GM18867 (cell line): ENCODE data around the gene TMEM63C.
"Not testable (repeated sequence)": the region's sequence is repeated elsewhere in the genome, so short reads cannot be mapped to it uniquely, and the experiment has no call there.

Source experiments
- ATAC-seq: cut with Tn5 transposase; IDR thresholded peaks from one replicate; pipeline ENCODE4 v1.9.1; 2021; ENCODE audit warnings: mild to moderate bottlenecking, moderate library complexity; ENCODE audit not compliant: unreplicated experiment

TMEM63C gene

DNA sequence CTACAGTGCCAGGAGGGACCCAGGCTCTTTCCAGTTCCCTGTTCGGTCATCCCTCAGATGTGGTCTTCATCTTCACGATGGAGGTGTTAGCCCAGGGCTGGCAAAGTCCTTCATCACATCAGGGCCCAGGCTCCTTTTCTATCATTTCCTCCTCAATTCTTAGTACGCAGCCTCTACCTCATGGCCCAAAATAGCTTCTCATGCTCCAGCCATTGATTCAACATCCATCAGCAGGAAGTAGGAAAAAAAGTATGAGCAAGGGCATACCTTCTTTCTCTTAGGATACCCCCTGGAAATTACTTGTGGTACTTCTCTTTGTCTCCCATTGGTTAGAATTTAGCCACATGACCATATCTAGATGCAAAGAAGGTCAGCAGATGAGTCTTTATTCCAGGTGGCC, 27.8 kb upstream of the TMEM63C start:
- ATAC-seq = no peak

GRCh38 chr14:77154421-77154820, 27.2 kb upstream of the TMEM63C start:
- ATAC-seq = no peak

DNA sequence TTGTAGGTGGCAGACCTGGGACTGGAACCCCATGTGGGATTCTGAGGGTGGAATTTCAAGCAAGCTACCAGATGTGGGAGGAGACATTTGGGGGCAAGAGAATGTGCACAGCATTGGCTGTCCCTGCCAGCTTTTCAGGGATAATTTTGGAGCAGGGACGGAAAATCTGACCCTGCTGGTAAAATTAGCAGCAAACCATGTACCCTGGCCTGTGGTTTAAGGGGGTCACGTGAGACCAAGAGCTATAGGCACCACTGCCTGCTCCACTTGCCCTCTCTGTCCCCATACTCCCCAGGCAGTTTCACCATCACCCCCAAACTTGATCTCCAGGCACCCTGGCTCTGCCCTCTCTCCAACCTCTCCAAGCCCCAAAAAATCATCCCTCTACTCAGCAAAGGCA, 26.5 kb upstream of the TMEM63C start:
- no peak for ATAC-seq

DNA sequence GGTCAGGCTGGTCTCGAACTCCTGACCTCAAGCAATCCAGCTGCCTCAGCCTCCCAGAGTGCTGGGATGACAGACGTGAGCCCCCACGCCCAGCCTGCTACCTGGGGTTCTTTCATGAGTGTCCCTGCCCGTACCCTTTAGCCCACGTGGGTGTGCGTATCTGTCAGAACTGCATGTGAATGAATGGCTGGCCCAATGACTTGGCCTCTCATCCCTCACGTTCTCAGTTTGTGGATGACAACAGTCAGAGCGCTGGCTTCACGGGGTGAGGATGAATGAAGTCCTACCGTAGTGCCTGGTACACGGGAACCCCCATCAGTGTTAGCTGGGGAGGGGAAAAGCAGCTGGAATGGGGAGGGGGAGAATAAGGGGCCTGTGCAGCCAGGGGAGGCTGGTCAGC, 23.9 kb upstream of the TMEM63C start:
- no peak for ATAC-seq

DNA sequence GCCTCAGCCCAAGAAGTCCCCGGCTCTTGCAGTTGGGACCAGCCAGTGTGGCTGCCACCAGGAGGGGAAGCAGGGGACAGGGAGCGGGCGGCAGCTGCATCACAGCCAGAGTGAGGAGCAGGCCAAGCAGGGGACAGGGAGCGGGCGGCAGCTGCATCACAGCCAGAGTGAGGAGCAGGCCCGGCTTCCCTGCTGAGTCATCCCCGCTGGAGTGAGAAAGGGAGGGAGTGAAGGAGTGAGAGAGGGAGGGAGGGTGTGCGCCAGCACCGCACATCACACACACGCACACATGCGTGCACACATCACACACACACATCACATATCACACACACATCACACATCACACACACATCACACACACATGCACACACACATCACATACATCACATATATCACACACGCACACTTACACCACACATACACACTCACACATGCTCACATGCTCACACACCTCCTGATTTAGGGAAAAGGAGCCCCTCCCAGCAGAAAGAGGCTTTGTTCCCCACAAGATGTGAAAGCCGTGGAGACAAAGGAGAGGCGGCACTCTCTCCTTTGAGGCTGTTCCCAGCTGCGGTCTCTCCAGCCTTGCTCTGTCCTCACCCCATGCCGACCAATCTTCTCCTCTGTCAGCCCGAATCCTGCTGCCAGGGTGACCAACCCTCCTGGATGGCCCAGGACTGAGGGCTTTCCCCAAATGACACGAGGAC, 23.3 kb upstream of the TMEM63C start:
- no peak for ATAC-seq

DNA sequence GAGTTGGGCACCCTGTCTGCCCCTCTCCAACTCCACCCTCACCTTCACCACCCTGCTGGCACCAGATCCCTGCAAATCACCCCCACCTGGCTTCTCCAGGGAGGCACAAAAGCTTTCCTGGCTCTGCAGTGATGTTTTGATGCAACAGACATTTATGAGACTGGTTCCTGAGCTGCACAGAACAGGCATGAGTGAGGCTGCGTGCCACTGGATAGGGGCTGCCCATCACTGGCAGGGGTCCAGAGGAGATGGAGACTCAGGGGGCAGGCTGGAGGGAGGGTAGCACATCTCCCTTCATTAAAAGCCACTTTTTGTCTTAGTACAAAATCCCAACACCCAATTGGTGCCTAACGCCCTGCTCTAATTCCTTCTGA, 22.7 kb upstream of the TMEM63C start:
- ATAC-seq = no peak

DNA sequence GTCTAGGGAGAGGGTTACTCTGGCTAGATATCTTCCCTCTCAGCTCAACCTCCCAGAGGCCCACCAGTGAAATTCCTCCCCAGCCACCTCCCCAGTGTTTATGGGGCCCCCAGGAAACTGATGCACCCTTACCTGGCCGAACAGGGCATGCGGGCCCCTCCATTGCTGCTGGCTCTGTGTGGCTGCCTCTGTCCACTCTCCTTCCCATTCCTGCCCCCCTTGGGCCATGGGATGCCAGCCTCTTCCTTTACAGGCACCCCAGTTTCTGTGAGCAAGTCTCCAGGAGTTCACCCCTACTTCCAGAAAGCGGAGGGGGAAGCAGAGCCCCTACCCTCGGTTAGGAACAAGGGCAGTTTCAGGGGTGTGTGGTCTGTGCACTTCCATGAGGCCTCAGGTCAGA, 20.6 kb upstream of the TMEM63C start:
- ATAC-seq = no peak

DNA sequence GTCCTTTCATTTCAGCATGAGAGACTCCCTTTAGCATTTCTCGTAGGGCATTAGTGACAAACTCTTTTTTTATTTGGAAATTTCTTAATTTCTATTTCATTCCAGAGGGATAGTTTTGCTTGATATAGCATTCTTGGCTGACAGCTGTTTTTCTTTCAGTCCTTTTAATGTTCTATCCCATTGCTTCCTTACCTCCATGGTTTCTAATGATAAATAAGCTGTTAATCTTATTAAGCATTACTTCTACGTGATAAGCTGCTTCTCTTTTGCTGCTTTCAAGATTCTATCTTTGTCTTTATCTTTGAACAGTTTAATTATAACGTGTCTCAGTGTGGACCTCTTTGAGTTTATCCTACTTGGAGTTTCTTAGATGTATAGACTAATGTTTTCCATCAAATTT, 11.6 kb upstream of the TMEM63C start:
- ATAC-seq = no peak

GRCh38 chr14:77172916-77173315, 8.7 kb upstream of the TMEM63C start:
- ATAC-seq = no peak

DNA sequence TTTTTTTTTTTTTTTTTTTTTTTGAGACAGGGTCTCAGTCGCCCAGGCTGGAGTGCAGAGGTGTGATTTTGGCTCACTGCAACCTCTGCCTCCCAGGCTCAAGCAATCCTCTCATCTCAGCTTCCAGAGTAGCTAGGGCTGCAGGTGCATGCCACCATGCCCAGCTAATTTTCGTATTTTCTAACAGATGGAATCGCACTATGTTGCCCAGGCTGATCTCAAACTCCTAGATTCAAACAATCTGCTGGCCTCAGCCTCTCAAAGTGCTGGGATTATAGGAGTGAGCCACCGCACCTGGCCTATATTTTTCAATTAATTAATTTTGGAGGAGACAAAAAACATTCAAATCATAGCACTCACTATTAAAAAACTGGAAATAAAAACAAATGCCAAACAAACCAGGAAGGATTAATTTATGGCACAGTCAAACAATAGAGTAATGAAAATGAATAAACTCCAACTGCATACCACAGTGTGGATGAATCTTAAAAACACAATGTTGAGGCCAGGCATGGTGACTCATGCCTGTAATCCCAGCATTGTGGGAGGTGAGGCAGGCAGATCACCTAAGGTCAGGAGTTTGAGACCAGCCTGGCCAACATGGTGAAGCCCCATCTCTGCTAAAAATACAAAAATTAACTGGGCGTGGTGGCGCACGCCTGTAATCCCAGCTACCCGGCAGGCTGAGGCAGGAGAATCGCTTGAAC, 7.5 kb upstream of the TMEM63C start:
- not testable (repeated sequence) for ATAC-seq

DNA sequence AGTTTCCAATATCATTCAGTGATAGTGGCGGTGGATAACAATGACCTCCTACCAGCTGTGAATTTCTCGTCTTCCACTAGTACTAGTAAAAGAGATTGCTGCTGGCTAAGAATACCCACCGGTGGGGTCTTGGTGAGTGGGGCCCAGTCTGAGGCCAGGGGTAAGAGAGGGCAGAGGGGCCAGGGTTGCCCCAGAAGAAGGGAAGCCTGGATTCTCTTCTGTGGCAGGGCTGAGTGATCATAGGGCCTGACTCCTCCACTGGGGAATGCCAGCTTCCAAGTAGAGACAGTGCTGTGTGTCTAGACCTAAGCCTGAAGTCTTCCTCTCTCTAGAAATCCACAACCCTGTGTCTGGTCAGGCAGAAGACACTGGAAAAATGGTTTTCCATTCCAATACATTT, 5.8 kb upstream of the TMEM63C start:
- ATAC-seq = no peak

- no peak for ATAC-seq
These were observed 3.9 kb upstream of the TMEM63C start for GRCh38 chr14:77177702-77178101.

- no peak for ATAC-seq
These were observed 2.9 kb upstream of the TMEM63C start for GRCh38 chr14:77178656-77179055.

DNA sequence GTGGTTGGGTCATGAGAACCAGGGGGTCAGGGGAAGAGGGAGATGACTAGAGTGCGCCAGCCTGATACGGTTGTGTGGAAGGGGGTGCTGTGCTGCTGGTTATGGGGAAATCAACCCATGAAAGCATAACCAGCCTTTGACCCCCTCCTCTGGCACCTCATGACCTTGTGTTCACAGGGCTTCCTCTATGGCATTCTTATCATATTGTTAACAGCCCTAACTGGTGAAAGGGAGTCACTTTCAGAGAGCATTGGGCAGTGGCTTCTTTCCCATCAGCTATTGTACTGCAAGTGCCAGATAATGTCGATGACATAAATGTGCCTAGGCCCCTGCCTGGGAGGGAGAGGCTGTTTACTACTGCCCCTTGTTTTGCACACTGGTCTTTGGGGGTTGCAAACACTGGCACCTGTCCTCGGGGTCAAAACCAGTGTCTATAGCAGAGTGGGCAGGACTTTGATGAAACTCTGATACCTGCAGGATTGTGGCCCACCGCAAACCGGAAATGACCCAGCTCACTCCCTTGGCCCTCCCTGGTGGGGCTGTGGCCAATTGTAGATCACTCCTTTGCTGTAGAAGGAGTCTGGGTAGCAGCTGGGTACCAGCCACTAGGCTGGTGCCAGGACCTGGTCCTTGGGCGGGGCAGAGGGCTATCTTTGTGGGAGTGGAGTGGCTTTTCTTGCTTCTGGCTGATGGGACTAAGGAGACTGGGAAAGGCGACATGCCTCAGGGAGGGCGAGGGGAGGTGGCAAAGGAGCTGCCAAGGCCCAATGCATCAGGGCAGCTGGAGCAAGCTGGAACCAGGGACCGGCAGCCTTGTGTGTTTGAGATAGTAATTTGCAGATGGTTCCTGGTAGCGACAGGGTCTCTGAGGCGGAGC, 634 bp upstream of the TMEM63C start:
- ATAC-seq = no peak

DNA sequence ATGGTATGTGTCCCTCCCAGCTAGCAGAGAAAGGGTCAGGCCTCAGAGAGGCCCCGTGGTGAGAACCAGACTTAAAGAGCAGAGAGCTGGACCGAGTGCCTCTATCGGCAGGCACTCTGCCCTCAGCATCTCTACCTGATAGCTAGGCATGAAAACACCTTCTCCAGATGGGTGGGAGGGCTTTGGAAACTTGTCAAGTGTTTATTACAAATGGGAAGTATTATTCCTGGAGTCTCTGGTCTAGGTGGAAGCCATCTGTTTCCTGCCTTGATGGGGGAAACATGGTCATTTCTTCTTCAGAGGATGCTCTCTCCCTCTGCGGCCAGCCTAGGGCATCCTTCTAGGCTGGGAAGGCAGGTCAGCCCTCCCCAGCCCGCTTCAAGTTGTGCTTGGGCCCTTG, 2.3 kb downstream of the TMEM63C start:
- no peak for ATAC-seq

DNA sequence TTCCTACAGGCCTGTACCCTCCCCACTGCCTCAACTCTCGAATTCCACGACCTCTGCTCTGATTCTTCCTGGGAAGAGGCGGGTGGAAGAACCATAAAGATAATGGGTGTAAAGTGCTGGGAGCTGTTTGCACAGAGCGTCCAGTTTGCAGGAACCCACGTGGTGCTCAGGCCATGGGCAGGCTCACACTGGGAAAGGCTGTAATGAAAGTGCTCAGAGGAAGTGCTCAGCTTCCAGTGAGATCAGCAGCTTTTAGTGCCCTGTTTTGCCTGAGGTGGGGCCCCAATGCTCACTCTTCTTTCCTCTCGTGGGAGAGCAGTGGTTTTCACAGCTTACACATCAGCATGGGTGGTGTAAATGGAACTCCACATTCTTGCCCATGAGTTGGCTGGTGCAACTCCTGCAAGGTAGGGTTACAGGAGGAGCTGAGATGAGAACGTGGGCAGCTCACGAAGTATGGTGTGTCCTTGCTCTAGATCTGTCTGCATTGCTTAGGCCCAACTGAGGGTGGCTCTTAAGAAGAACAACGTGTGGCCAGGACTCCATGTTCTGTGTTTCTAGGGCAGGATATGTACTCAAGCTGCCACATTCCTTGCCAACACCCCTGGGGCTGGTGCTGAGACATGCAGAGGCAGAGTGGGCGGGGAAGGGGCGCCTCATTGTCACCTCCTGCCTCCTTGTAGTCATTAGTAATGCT, 2.9 kb downstream of the TMEM63C start:
- peak; percentile 38 for ATAC-seq

GRCh38 chr14:77185093-77185465, 3.5 kb downstream of the TMEM63C start:
- ATAC-seq = no peak

- no peak for ATAC-seq
These were observed 5.5 kb downstream of the TMEM63C start for GRCh38 chr14:77186911-77187648.

GRCh38 chr14:77187649-77188012, 6.0 kb downstream of the TMEM63C start:
- no peak for ATAC-seq

GRCh38 chr14:77189479-77189878, 7.9 kb downstream of the TMEM63C start:
- ATAC-seq = no peak

- no peak for ATAC-seq
These were observed 9.4 kb downstream of the TMEM63C start for GRCh38 chr14:77190977-77191376.
